ENCODE results near the gene EIPR1. TPM values are rescaled to one million over a fixed set of nuclear protein-coding genes. Genes with fewer than 3 reads are reported as not detected.

EIPR1 gene
- total RNA-seq, 4 donors from 2014 or later = 13.1 to 41.0 (median 27.4) TPM

- Histone ChIP-seq H3K9me3 (no peaks in the 10 kb centered on the region), H3K36me3 (no peaks in the 10 kb centered on the region), H3K27ac (no peak overlapping the region), H3K4me3 (no peak overlapping the region), H3K27me3 (no peaks in the 10 kb centered on the region), H3K4me1 (no peaks in the 10 kb centered on the region)
- in situ Hi-C loops (cut with MboI; ENCODE audit: low pct_ligation_motif_present in 1 of 4, low pct_unique_long_range_greater_than_20kb in 1 of 4, low sequenced_read_pairs in 3 of 4) (no loop called here), intact Hi-C loops (cut with DNase I; ENCODE audit: low total_unique reads) (no loop called here)
- TF ChIP-seq POLR2AphosphoS5 (IDR thresholded peaks at IDR 0.05) (no peak), POLR2A (IDR thresholded peaks at IDR 0.05) (no peak), EP300 (IDR thresholded peaks at IDR 0.05; ENCODE audit: low read depth) (no peak)
- TF ChIP-seq, protein P1, sequence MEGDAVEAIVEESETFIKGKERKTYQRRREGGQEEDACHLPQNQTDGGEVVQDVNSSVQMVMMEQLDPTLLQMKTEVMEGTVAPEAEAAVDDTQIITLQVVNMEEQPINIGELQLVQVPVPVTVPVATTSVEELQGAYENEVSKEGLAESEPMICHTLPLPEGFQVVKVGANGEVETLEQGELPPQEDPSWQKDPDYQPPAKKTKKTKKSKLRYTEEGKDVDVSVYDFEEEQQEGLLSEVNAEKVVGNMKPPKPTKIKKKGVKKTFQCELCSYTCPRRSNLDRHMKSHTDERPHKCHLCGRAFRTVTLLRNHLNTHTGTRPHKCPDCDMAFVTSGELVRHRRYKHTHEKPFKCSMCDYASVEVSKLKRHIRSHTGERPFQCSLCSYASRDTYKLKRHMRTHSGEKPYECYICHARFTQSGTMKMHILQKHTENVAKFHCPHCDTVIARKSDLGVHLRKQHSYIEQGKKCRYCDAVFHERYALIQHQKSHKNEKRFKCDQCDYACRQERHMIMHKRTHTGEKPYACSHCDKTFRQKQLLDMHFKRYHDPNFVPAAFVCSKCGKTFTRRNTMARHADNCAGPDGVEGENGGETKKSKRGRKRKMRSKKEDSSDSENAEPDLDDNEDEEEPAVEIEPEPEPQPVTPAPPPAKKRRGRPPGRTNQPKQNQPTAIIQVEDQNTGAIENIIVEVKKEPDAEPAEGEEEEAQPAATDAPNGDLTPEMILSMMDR (IDR thresholded peaks at IDR 0.05) = no peak
- 95% methylated on average over 11 of the region's 11 CpGs; no CpG with 5 or more reads in 1 of the 2 donors for WGBS, 2 donors (ENCODE audit: low coverage in 1 of 2)
- no peak for DNase-seq
Observed at GRCh38 chr2:3179626-3180025, 198.0 kb downstream of the EIPR1 start.

GRCh38 chr2:3179208-3179607 is 198.4 kb downstream of the EIPR1 start:
- Histone ChIP-seq H3K36me3 (no peaks in the 10 kb centered on the region), H3K4me1 (no peaks in the 10 kb centered on the region), H3K27me3 (no peaks in the 10 kb centered on the region), H3K27ac (no peak overlapping the region), H3K9me3 (no peaks in the 10 kb centered on the region), H3K4me3 (no peak overlapping the region)
- no peak for DNase-seq
- 89% methylated on average over 17 of the region's 17 CpGs; no CpG with 5 or more reads in 1 of the 2 donors for WGBS, 2 donors (ENCODE audit: low coverage in 1 of 2)
- TF ChIP-seq POLR2AphosphoS5 (IDR thresholded peaks at IDR 0.05) (no peak), EP300 (IDR thresholded peaks at IDR 0.05; ENCODE audit: low read depth) (no peak), POLR2A (IDR thresholded peaks at IDR 0.05) (no peak)
- TF ChIP-seq, protein P1 (IDR thresholded peaks at IDR 0.05) = no peak
- intact Hi-C loops (cut with DNase I; ENCODE audit: low total_unique reads) (no loop called here), in situ Hi-C loops (cut with MboI; ENCODE audit: low pct_ligation_motif_present in 1 of 4, low pct_unique_long_range_greater_than_20kb in 1 of 4, low sequenced_read_pairs in 3 of 4) (no loop called here)

DNA sequence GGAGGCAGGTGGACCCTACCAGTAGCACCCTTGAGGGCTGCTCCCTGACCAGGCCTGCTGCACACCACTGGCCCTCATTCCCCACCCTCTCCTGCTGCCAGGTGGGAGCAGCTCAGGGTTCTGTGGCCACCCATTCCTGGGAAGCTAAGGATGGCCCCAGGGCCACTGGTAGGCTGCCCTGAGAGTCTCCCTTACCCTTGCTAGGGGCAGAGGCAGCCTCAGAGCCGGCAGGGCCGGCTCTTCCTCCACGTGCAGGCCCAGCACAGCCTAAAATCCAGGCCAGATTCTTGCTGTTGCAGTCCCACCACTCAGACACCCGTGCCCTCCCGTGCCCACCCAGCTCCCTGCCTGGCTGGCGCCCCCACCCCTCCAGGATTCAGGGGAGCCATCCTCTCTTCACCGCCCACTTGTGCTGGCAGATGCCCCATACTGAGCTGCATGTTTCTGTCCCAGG is 199.0 kb downstream of the EIPR1 start:
- no peaks in the 10 kb centered on the region for H3K36me3 ChIP-seq
- intact Hi-C loops (cut with DNase I; ENCODE audit: low total_unique reads) = no loop called here
- in situ Hi-C loops (cut with MboI; ENCODE audit: low pct_ligation_motif_present in 1 of 4, low pct_unique_long_range_greater_than_20kb in 1 of 4, low sequenced_read_pairs in 3 of 4) = no loop called here
- H3K4me1 ChIP-seq = no peaks in the 10 kb centered on the region
- WGBS, 2 donors (ENCODE audit: low coverage in 1 of 2) = 96% methylated on average over 7 of the region's 7 CpGs; no CpG with 5 or more reads in 1 of the 2 donors
- H3K27ac ChIP-seq = no peak overlapping the region
- TF ChIP-seq POLR2AphosphoS5 (IDR thresholded peaks at IDR 0.05) (no peak), POLR2A (IDR thresholded peaks at IDR 0.05) (no peak), EP300 (IDR thresholded peaks at IDR 0.05; ENCODE audit: low read depth) (no peak)
- TF ChIP-seq, protein P1 (IDR thresholded peaks at IDR 0.05) = no peak
- DNase-seq = no peak
- no peaks in the 10 kb centered on the region for H3K27me3 ChIP-seq
- H3K4me3 ChIP-seq = no peak overlapping the region
- H3K9me3 ChIP-seq = no peaks in the 10 kb centered on the region

- Histone ChIP-seq H3K27me3 (no peaks in the 10 kb centered on the region), H3K9me3 (no peaks in the 10 kb centered on the region), H3K27ac (no peak overlapping the region), H3K4me1 (no peaks in the 10 kb centered on the region), H3K36me3 (no peaks in the 10 kb centered on the region), H3K4me3 (no peak overlapping the region)
- no peak for DNase-seq
- TF ChIP-seq EP300 (IDR thresholded peaks at IDR 0.05; ENCODE audit: low read depth) = no peak
- TF ChIP-seq POLR2A (IDR thresholded peaks at IDR 0.05) = no peak
- TF ChIP-seq, protein P1 (IDR thresholded peaks at IDR 0.05) = no peak
- TF ChIP-seq POLR2AphosphoS5 (IDR thresholded peaks at IDR 0.05) = no peak
- intact Hi-C loops (cut with DNase I; ENCODE audit: low total_unique reads) = no loop called here
- in situ Hi-C loops (cut with MboI; ENCODE audit: low pct_ligation_motif_present in 1 of 4, low pct_unique_long_range_greater_than_20kb in 1 of 4, low sequenced_read_pairs in 3 of 4) = no loop called here
- 87 to 88% methylated on average over 3 to 10 of the region's 10 CpGs for WGBS, 2 donors (ENCODE audit: low coverage in 1 of 2)
Observed at GRCh38 chr2:3177891-3178577, 199.6 kb downstream of the EIPR1 start.
